Esophagus muscularis mucosa (tissue), 4 donors: ENCODE results near the gene COG8. TPM values are rescaled to one million over a fixed set of nuclear protein-coding genes. Genes with fewer than 3 reads are reported as not detected.

Source experiments
- DNase-seq: peaks from one replicate; pipeline ENCODE4 v3.0.0-alpha.2; 2017; ENCODE audit errors: extremely low spot score
- H3K27ac ChIP-seq, 4 donors: fragments of 200-600 bp; sonication (generic); replicated peaks in 1 of 4; 1 replicate in 3 of 4; 2 replicates in 1 of 4; pipeline ENCODE4 v1.5.1; 2016 to 2019; ENCODE audit warnings: mild to moderate bottlenecking in 1 of 4
- H3K27me3 ChIP-seq, 4 donors: fragments of 200-600 bp; sonication (generic); one replicate each; pipeline versions ENCODE4 v1.5.1 to v1.6.0; 2016 to 2019
- H3K36me3 ChIP-seq, 4 donors: fragments of 200-600 bp; sonication (generic); one replicate each; pipeline ENCODE4 v1.5.1; 2016 to 2019
- H3K4me1 ChIP-seq, 4 donors: fragments of 200-600 bp; sonication (generic); one replicate each; pipeline ENCODE4 v1.5.1; 2016 to 2019
- H3K4me3 ChIP-seq, 4 donors: fragments of 200-600 bp; sonication (generic); 1 replicate in 2 of 4; 2 replicates in 2 of 4; pipeline ENCODE4 v1.5.1; 2016 to 2019; ENCODE audit warnings: mild to moderate bottlenecking in 4 of 4, moderate library complexity in 1 of 4
- H3K9me3 ChIP-seq, 4 donors: fragments of 200-600 bp; sonication (generic); 1 replicate in 3 of 4; 2 replicates in 1 of 4; pipeline ENCODE4 v1.5.1; 2016 to 2019
- EP300 ChIP-seq: sonication (generic); formaldehyde crosslinking; IDR thresholded peaks from one replicate; pipeline ENCODE4 v1.6.1; 2017; ENCODE audit warnings: antibody characterized with exemption
- POLR2A ChIP-seq: fragments of 450-650 bp; IDR thresholded peaks from one replicate; pipeline ENCODE4 v1.6.1; 2017; ENCODE audit warnings: antibody characterized with exemption, moderate library complexity, mild to moderate bottlenecking, low read depth
- POLR2AphosphoS5 ChIP-seq, 2 donors: sonication (generic); formaldehyde crosslinking; IDR thresholded peaks; one replicate each; pipeline ENCODE4 v1.6.1; 2017; ENCODE audit warnings: antibody characterized with exemption in 2 of 2
- WGBS: methylation state at CpG from one replicate; pipeline ENCODE4 v1.1.5; 2018; 5-methylcytosine and 5-hydroxymethylcytosine counted together
- intact Hi-C: fragments of 100-400 bp; cut with DNase I; formaldehyde crosslinking; loops from one replicate; pipeline ENCODE4 v1.15.1; 2023
- total RNA-seq, 4 donors: library from RNA; depleted of rRNA; stranded (reverse); fragments of >200 nt; gene quantifications; one replicate each; pipeline versions ENCODE4 v1.1.0 to v1.2.1, GENCODE V29; 2016
- TF ChIP-seq, protein P1 (sequence below), 3 experiments: fragments of 200-600 bp in 2 of 3; fragments of 450-650 bp in 1 of 3; sonication (generic) in 2 of 3; IDR thresholded peaks; one replicate each; pipeline ENCODE4 v1.5.1; 2017 to 2019; ENCODE audit warnings: antibody characterized with exemption in 3 of 3, mild to moderate bottlenecking in 2 of 3, moderate library complexity in 1 of 3

Gene COG8
- total RNA-seq, 4 donors from 2014 or later = 26.3 to 56.7 (median 46.0) TPM

- no peak for DNase-seq
- H3K36me3 ChIP-seq = peaks cover 69 to 98% (median 94%) of the 10 kb centered on the region in 4 donors
Observed at GRCh38 chr16:69322343-69322742, 17.0 kb downstream of the COG8 start.

DNA sequence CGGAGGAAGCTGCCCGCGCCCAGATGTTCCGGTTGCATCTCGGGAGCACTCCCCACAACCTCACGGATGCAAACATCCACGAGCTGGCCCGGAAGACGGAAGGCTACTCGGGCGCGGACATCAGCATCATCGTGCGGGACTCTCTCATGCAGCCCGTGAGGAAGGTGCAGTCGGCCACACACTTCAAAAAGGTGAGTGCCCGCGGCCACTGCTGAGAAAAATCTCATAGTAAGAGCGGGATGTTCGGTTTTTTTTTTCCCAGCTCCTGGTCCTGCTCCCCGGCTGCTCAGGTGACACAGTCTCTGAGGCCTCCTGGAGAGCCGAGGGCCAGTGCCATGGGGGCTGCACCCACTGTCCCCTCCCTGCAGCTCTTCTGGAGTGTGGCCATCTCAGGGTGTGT is 18.3 kb downstream of the COG8 start:
- peaks cover 2 to 15% (median 10%) of the 10 kb centered on the region in 4 donors for H3K4me1 ChIP-seq
- TF ChIP-seq EP300 = no peak
- TF ChIP-seq POLR2A = no peak
- no peak for TF ChIP-seq POLR2AphosphoS5 (IDR thresholded peaks at IDR 0.05)
- TF ChIP-seq, protein P1, sequence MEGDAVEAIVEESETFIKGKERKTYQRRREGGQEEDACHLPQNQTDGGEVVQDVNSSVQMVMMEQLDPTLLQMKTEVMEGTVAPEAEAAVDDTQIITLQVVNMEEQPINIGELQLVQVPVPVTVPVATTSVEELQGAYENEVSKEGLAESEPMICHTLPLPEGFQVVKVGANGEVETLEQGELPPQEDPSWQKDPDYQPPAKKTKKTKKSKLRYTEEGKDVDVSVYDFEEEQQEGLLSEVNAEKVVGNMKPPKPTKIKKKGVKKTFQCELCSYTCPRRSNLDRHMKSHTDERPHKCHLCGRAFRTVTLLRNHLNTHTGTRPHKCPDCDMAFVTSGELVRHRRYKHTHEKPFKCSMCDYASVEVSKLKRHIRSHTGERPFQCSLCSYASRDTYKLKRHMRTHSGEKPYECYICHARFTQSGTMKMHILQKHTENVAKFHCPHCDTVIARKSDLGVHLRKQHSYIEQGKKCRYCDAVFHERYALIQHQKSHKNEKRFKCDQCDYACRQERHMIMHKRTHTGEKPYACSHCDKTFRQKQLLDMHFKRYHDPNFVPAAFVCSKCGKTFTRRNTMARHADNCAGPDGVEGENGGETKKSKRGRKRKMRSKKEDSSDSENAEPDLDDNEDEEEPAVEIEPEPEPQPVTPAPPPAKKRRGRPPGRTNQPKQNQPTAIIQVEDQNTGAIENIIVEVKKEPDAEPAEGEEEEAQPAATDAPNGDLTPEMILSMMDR (IDR thresholded peaks at IDR 0.05) = no peak
- H3K4me3 ChIP-seq = no peak overlapping the region
- 90% methylated on average over 21 of the region's 22 CpGs for WGBS
- H3K27me3 ChIP-seq = no peaks in the 10 kb centered on the region
- H3K36me3 ChIP-seq = peaks cover 81 to 100% (median 99%) of the 10 kb centered on the region in 4 donors
- DNase-seq = no peak
- H3K27ac ChIP-seq = no peak overlapping the region
- intact Hi-C loops = no loop called here
- no peaks in the 10 kb centered on the region for H3K9me3 ChIP-seq

More at GRCh38 chr16:69322343-69322742, 17.0 kb downstream of the COG8 start:
- TF ChIP-seq POLR2AphosphoS5 (IDR thresholded peaks at IDR 0.05) (no peak), EP300 (no peak), POLR2A (no peak)
- TF ChIP-seq, protein P1 (IDR thresholded peaks at IDR 0.05) = no peak
- no peaks in the 10 kb centered on the region for H3K27me3 ChIP-seq
- H3K9me3 ChIP-seq = no peaks in the 10 kb centered on the region
- H3K27ac ChIP-seq = no peak overlapping the region
- peaks cover 9 to 26% (median 22%) of the 10 kb centered on the region in 4 donors for H3K4me1 ChIP-seq
- WGBS = 80% methylated on average over 7 of the region's 7 CpGs
- H3K4me3 ChIP-seq = no peak overlapping the region
- intact Hi-C loops = no loop called here

DNA sequence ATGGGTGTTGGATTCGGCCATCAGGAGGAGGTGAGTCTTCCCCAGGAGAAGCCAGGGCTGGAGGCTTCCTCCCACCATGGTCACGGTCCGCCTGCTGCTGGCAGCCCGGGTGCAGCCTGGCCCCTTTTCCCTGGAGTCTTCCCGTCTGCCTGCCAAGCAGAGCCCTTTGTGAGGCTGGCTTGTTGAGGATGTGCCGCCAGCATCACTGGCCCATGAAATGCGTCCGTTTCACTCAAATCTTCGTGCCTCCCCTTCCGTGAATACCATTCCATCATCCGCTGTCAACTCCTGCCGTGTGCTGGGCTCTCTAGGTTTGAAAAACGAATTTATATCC is 18.7 kb downstream of the COG8 start:
- Histone ChIP-seq H3K27me3 (no peaks in the 10 kb centered on the region), H3K36me3 (peaks cover 81 to 100% (median 99%) of the 10 kb centered on the region in 4 donors), H3K27ac (no peak overlapping the region), H3K4me3 (no peak overlapping the region), H3K4me1 (peaks cover 0 to 11% (median 6%) of the 10 kb centered on the region in 4 donors), H3K9me3 (no peaks in the 10 kb centered on the region)
- no peak for TF ChIP-seq POLR2A
- TF ChIP-seq, protein P1 (IDR thresholded peaks at IDR 0.05) = no peak
- TF ChIP-seq POLR2AphosphoS5 (IDR thresholded peaks at IDR 0.05) = no peak
- TF ChIP-seq EP300 = no peak
- DNase-seq = no peak
- WGBS = 96% methylated on average over 7 of the region's 13 CpGs
- intact Hi-C loops = no loop called here

DNA sequence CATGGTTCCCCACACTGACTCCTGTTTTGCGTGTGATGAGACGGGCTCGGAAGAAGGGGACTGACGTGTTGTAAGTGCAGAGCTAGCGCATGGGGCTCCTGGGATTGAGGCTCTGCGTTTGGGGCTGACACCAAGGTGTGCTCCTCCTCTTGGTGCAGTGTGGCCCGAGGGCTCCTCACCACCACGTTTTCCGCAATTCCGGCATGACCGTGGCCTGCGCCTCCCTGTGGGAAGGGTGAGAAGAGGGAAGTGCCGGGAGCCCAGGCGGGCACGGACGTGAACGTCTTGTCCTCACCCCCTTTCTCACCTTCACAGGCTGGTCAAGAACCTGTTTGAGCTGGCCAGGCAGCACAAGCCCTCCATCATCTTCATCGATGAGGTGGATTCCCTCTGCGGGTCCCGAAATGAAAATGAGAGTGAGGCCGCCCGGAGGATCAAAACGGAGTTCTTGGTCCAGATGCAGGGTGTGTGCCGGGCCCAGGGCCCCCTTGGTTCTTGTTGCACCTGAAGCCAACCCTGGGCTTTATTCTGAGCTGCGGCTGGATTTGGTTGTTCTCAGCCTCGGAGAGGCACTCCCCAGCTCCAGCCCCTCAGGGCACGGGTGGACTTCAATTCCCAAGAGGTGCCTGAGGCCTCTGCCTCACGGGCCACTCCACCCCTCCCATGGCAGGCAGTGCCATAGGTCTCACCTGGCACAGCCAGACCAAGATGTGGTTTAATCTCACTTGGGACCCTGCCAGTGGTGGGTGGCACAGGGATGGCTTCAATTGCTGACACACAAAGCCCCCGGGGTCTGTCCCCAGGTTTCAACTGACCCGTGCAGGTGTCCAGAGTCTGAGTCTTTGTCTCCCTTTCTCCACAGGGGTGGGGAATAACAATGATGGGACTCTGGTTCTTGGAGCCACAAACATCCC is 19.3 kb downstream of the COG8 start:
- Histone ChIP-seq H3K36me3 (peaks cover 78 to 100% (median 99%) of the 10 kb centered on the region in 4 donors), H3K27ac (no peak overlapping the region), H3K4me3 (no peak overlapping the region), H3K4me1 (peaks cover 0 to 14% (median 7%) of the 10 kb centered on the region in 4 donors), H3K27me3 (no peaks in the 10 kb centered on the region), H3K9me3 (no peaks in the 10 kb centered on the region)
- TF ChIP-seq POLR2A = no peak
- no peak for TF ChIP-seq EP300
- TF ChIP-seq POLR2AphosphoS5 (IDR thresholded peaks at IDR 0.05) = no peak
- TF ChIP-seq, protein P1 (IDR thresholded peaks at IDR 0.05) = no peak
- 90% methylated on average over 23 of the region's 30 CpGs for WGBS
- no peak for DNase-seq
- intact Hi-C loops = no loop called here
